ENCODE results near the gene CFAP46.
A peak's percentile ranks its signal among the peaks of the same experiment; 100 is the strongest.

CFAP46 gene

DNA sequence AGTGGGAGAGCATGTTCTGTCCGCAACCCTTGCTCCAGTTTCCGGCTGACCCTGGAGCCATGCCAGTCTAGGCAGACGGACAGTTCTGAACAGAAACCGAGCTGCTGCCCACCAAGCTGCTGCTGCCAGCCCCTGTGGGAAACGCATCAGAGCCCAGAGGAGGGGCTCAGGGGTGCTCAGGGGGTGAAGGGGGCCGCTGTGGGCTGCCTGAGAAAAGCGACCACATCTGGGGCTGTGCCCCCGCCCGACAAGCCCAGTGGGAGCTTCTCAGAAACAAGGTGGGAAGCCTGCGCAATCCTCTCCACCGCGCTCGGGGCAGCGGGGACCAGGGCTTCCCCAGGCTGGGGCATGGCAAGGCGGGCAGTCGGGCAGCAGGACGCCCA is 38.8 kb upstream of the CFAP46 start:
- intact Hi-C loops (cut with DNase I) = no loop called here
- no peak for DNase-seq

DNA sequence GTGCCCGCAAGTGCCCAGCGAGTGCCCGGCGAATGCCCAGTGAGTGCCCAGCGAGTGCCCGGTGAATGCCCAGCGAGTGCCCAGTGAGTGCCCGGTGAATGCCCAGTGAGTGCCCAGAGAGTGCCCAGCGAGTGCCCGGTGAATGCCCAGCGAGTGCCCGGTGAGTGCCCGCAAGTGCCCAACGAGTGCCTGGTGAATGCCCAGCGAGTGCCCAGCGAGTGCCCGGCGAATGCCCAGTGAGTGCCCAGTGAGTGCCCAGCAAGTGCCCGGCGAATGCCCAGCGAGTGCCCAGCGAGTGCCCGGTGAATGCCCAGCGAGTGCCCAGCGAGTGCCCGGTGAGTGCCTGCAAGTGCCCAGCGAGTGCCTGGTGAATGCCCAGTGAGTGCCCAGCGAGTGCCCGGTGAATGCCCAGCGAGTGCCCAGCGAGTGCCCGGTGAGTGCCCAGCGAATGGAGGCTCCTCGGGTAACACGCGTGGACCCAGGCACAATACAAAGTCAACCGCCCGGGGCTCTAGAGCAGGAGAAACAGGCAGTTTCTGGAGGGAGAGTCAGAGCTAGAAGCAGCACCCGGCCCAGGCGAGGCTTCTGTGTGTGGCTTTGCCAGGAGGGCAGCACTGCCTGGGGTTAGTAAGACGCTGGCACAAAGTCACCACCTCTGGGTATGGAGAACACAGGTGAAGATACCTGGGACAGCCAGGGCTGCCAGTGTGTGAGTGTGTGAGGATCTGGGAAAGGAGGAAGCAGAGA is 38.2 kb upstream of the CFAP46 start:
- no peak for DNase-seq
- intact Hi-C loops (cut with DNase I) = no loop called here

GRCh38 chr10:132979491-132980425 is 37.4 kb upstream of the CFAP46 start:
- intact Hi-C loops (cut with DNase I) = no loop called here
- no peak for DNase-seq

- intact Hi-C loops (cut with DNase I) = no loop called here
- peak in 1 of 42 donors; percentile 3 for DNase-seq
These were observed 36.2 kb upstream of the CFAP46 start for GRCh38 chr10:132978542-132978941.

GRCh38 chr10:132977807-132978206 is 35.4 kb upstream of the CFAP46 start:
- intact Hi-C loops (cut with DNase I) = no loop called here
- peak in 1 of 42 donors; percentile 2 for DNase-seq

- DNase-seq = no peak
- intact Hi-C loops (cut with DNase I) = no loop called here
These were observed 34.7 kb upstream of the CFAP46 start for GRCh38 chr10:132977076-132977475.

DNA sequence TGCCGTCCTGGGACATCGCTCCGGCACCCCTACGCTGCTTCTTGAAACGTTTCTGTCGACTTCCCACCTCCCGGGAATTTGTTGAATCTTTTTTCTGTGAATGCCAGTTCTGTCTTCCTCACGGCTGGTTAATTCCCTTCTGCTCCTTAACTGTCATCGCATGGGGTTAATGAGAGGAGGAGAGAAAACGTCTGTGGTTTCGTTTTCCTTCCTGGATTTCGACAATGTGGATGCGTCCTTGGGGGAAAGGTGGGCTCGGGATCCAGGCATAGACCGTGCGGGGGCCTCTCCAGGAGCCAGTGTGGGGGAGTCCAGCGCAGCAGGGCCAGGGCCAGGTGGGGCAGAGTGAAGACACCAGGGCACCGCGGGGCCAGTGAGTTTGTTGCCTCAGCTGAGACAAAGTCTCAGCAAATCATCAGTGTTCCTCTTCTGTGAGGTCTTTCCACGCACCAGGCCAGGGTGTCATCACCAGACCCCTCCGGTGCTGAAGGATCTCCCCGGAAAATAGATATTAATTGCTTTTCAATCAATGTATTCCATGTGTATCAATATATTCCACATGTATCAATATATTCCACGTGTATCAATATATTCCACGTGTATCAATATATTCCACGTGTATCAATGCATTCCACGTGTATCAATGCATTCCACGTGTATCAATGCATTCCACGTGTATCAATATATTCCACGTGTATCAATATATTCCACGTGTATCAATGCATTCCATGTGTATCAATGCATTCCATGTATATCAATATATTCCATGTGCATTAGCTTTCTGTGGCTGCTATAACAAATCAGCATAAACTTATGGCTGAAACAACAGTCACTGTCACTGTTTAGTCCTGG is 33.7 kb upstream of the CFAP46 start:
- DNase-seq = no peak
- intact Hi-C loops (cut with DNase I) = no loop called here

- intact Hi-C loops (cut with DNase I) = no loop called here
- peak in 1 of 42 donors; percentile 1 for DNase-seq
These were observed 32.8 kb upstream of the CFAP46 start for GRCh38 chr10:132974886-132975830.

DNA sequence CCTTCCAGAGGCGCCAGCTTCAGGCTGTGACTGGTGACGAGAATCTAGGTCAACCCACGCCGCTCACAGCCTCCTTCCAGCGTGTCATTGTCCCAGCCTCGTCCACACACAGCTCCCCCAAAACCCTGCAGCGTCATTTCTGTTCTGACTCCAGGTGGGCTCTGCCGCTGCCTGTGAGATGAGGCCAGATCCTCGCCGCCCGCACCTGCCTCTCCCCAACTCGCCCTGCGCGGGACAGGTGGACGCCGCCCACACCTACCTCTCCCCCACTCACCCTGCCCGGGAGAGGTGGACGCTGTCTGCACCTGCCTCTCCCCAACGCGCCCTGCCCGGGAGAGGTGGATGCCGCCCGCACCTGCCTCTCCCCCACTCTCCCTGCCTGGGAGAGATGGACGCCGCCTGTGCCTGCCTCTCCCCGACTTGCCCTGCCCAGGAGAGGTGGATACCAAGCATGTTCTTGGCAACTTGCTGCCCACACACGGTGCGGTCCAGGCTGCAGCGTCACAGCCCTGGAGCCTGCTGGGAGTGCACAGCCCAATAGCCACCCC is 32.0 kb upstream of the CFAP46 start:
- intact Hi-C loops (cut with DNase I) = no loop called here
- peak in 4 of 42 donors; percentile 35 to 55 (median 37) for DNase-seq

DNA sequence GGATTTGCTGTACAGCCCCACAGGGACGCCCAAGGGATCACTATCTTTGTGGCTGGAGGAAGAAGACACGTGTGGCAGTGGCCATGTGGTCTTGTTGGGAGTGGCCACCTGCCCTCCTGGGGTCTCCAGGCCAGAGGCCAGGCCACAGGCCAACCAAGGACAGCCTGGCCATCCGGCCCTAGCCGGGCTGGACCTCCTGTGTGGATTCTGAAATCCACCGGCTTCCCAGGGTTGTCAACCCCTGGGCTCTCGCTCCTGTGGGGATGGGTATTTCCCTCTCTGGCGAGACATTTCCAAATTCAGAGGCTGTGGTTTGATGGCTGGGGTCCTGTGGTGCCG is 31.5 kb upstream of the CFAP46 start:
- intact Hi-C loops (cut with DNase I) = no loop called here

DNA sequence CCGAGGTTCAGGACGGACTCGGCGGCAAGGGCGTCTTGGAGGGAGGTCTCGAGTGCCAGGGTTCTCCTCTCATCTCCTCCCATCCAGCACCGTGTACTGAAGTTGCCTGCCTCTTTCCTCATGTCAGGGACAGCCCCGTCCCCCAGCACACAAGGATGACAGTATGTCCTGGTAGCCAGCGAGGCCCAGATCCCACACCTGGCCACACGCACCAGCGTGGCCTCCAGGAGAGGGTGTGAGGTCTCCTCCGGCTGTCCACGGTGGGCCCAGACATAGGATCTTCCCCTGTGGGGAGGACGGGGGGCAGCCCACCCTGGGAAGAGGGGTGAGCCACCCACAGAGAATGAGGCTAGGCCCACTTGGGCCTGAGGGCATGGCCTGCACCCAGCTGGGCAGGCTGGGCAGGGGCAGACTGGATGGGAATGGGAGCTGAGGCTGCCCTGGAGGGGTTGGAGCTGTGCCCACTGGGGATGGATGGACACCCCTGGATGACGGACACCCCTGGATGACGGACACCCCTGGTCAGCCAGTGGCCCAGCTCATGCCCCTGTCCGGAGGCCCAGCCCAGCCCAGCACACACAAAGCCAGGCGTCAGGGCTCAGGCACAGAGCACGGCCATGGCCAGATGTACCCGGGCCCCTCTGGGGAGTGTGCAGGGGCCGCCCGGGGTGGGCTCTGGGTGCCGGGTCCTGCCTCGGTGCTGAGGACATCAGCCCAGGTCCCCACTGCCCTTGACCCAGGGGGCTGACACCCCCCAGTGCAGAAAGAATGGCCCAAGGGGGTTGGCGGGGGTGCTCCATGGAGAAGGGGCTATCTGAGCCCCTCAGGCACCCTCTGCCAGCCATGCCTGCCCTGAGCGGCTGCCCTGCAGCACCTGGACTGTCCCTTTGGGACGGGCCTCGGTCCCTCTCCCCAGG is 30.9 kb upstream of the CFAP46 start:
- DNase-seq = peak in 1 of 42 donors; percentile 15

More for the DNA sequence above, 31.5 kb upstream of the CFAP46 start:
- DNase-seq = peak in 1 of 42 donors; percentile 22

DNA sequence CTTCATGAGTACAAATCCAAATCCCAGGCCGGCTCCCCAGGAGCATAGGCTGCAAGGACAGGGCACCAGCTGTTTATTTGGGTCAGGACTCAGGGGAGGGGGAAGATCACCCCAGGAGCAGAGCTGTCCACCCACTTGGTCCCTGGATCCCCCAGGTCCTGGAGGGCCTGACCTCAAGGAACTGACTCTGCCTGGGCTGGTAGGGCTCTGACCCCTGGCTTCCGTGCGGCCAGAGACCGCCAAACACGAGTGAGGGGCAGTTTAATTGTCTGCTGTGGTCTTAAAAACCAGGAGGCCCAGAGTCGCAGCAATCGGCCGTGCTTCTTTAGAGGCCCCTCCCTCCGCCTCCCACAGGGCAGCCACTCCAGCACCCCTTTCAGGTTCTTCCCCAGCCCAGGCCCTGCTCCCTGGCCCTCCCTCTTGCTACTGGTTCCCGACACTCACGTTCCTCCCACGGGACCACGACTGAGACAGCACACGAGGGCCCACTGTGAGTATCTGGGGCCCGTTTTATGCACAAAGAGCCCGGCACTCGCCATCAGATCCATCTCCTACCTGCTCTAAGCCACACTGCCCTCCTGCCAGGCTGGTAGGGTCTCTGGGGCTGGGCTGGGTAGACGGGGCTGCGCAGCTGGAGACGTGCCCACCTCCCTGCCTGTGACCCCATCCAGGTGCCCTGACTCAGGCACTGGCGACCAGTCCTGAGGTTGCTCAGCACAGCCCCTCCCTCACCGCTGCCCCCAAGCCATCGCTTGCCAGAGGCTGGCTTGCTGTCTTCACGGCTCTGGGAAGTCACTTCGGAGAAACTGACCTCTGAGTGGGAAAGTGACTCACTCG is 30.0 kb upstream of the CFAP46 start:
- intact Hi-C loops (cut with DNase I) = no loop called here

More for the DNA sequence above, 30.9 kb upstream of the CFAP46 start:
- intact Hi-C loops (cut with DNase I) = no loop called here

DNA sequence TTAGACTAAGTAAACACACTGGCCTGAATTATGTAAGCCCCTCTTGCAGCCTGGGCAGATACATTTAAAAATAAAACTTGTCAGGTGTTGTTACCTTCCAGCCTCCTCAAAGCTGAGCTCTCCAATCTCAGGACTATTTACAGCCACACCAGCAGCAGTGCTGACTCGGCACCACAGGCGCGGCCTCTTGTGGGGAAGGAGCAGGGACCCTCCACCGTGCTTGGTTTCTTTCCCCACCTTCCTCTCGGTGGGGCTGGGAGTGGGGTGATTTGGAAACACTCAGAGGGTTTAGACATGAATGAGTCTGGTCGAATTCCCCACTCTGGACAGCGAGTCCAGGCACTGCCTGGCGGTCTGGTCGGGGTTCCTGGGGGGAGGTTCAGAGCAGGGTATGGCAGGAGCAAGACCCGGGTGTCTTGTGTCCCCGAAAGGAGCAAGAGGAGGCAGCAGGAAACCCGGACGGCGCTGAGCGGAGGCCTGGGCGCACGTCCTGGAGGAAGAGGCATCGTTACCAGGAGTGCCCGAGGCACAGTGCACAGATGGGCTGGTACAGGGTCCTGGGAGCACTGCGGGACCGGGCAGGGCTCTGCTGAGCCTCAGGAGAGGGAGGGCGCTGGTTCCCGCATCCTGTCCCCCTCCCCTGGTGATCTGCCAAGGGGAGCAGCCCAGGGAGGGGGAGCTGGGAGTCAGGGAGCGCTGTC is 29.2 kb upstream of the CFAP46 start:
- intact Hi-C loops (cut with DNase I) = no loop called here
- DNase-seq = peak in 1 of 42 donors; percentile 19

More for the DNA sequence above, 30.0 kb upstream of the CFAP46 start:
- peak in 1 of 42 donors; percentile 22 for DNase-seq

DNA sequence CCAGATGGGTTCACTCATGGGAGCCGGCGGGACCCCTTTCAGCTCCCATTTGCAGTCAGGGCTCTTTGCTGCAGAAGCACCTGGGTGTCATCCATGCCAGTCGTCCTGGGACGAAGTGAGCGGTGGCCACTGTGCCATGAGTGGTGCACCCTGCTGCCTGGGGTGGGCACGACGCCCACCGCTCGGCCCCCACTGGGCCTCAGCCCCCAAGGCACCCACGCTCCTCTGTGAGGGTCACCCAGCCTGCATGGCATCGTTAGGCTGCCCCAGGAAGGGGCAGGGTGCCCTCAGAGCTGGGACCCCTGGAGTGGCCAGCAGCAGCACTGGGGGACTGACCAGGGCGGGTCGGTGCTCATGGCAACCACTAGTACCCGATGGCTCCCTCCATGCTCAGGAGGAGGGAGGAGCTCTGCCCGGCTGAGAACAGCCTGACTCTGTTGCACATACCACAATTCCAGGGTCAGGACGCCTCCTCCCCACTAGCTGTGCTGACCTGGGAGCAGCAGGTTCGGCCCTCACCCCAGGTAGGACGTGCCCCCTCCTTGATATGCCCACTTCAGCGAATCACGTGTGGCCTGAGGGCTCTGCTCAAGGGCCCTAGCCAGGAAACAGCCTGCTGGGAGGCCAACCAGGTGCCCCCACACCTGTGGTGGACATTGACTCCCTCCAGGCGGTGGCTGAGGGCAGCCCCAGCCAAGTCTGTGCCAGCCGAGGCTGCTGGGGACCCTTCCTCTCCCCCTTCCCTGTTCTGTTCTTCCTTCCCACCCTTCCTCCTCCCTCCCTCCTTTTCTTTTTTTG is 28.5 kb upstream of the CFAP46 start:
- DNase-seq = peak in 1 of 42 donors; percentile 23
- intact Hi-C loops (cut with DNase I) = no loop called here

DNA sequence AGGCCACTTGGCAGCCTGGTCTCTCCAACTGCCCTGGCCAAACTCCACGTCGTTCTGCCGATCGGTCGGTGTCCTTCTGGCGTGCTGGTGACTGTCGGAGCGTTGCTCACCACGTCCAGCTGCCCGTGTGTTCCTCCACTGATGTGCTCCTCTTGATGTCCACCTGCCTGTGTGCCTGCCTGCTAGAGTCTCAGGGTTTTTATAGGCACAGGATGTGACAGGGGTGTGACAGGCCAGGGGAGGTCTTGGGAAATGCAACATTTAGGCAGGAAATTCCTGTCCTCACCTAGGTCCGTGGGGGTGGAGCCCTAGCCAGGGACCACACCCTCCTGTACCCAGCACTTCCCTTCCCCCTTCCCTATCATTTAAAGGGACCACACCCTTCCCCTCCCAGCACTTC is 25.2 kb upstream of the CFAP46 start:
- DNase-seq = peak in 2 of 42 donors; percentile 19 to 26
- intact Hi-C loops (cut with DNase I) = no loop called here

All from head of caudate nucleus (tissue), 42 donors.